GM21447 (cell line): ENCODE results near the gene HIPK3.
"Not testable (repeated sequence)": the region's sequence is repeated elsewhere in the genome, so short reads cannot be mapped to it uniquely, and the experiment has no call there.

ENCODE experiments used
- ATAC-seq: cut with Tn5 transposase; IDR thresholded peaks from one replicate; pipeline ENCODE4 v1.9.1; 2021; ENCODE audit not compliant: unreplicated experiment

HIPK3 gene

GRCh38 chr11:33296695-33297094 is 39.5 kb downstream of the HIPK3 start:
- ATAC-seq, result no peak

GRCh38 chr11:33303541-33303940 is 46.4 kb downstream of the HIPK3 start:
- no peak for ATAC-seq

- ATAC-seq, result not testable (repeated sequence)
These were observed 49.6 kb downstream of the HIPK3 start for GRCh38 chr11:33306821-33307220.

- ATAC-seq, result no peak
These were observed 50.8 kb downstream of the HIPK3 start for GRCh38 chr11:33307984-33308383.

- no peak for ATAC-seq
These were observed 51.9 kb downstream of the HIPK3 start for GRCh38 chr11:33309118-33309517.

GRCh38 chr11:33310720-33311500 is 53.7 kb downstream of the HIPK3 start:
- no peak for ATAC-seq

GRCh38 chr11:33311680-33312079 is 54.5 kb downstream of the HIPK3 start:
- no peak for ATAC-seq

- no peak for ATAC-seq
These were observed 58.6 kb downstream of the HIPK3 start for GRCh38 chr11:33315822-33316221.

- no peak for ATAC-seq
These were observed 60.5 kb downstream of the HIPK3 start for GRCh38 chr11:33317662-33318061.

GRCh38 chr11:33320016-33320813 is 63.0 kb downstream of the HIPK3 start:
- ATAC-seq, result peak; percentile 33

- peak; percentile 9 for ATAC-seq
These were observed 63.7 kb downstream of the HIPK3 start for GRCh38 chr11:33320814-33321330.

GRCh38 chr11:33321422-33321821 is 64.2 kb downstream of the HIPK3 start:
- ATAC-seq, result no peak

GRCh38 chr11:33323421-33323820 is 66.2 kb downstream of the HIPK3 start:
- no peak for ATAC-seq

- ATAC-seq, result peak; percentile 45
These were observed 67.3 kb downstream of the HIPK3 start for GRCh38 chr11:33324302-33324985.

- ATAC-seq, result no peak
These were observed 68.3 kb downstream of the HIPK3 start for GRCh38 chr11:33325451-33325850.

GRCh38 chr11:33329705-33330329 is 72.6 kb downstream of the HIPK3 start:
- no peak for ATAC-seq

- ATAC-seq, result no peak
These were observed 76.6 kb downstream of the HIPK3 start for GRCh38 chr11:33333816-33334215.

- no peak for ATAC-seq
These were observed 77.4 kb downstream of the HIPK3 start for GRCh38 chr11:33334627-33335026.

- no peak for ATAC-seq
These were observed 82.1 kb downstream of the HIPK3 start for GRCh38 chr11:33339247-33339646.

- no peak for ATAC-seq
These were observed 87.4 kb downstream of the HIPK3 start for GRCh38 chr11:33344611-33345010.
